SK-N-SH treated with all-trans-retinoic acid at 6 μM for 48 hours (cell line): ENCODE measurements around the gene PTPRN2.

Experiments
- ATAC-seq: fragments of 200-7000 bp; cut with Tn5 transposase; 3 replicates; pipeline ENCODE4 v1.9.1; 2020; ENCODE audit warnings: mild to moderate bottlenecking, moderate library complexity
- BACH2 ChIP-seq: fragments of 250-450 bp; sonication (Bioruptor Pico); IDR thresholded peaks from 2 replicates; pipeline ENCODE4 v1.9.0; 2021; ENCODE audit warnings: mild to moderate bottlenecking, borderline replicate concordance
- CSDC2 ChIP-seq: fragments of 250-450 bp; sonication (Bioruptor Pico); IDR thresholded peaks from 2 replicates; pipeline ENCODE4 v1.5.0; 2020; ENCODE audit warnings: mild to moderate bottlenecking, moderate library complexity
- ESRRG ChIP-seq: fragments of 250-450 bp; sonication (Bioruptor Pico); IDR thresholded peaks from 2 replicates; pipeline ENCODE4 v1.6.1; 2021; ENCODE audit warnings: mild to moderate bottlenecking
- OSR1 ChIP-seq: fragments of 250-450 bp; sonication (Bioruptor Pico); IDR thresholded peaks from 2 replicates; pipeline ENCODE4 v1.8.0; 2022; ENCODE audit warnings: moderate library complexity, mild to moderate bottlenecking, inconsistent platforms
- PPARA ChIP-seq: fragments of 250-450 bp; sonication (Bioruptor Pico); IDR thresholded peaks from 2 replicates; pipeline ENCODE4 v1.5.0; 2020; ENCODE audit warnings: mild to moderate bottlenecking, borderline replicate concordance
- RARB ChIP-seq: fragments of 250-450 bp; sonication (Bioruptor Pico); IDR thresholded peaks from 2 replicates; pipeline ENCODE4 v1.8.0; 2021; ENCODE audit warnings: mild to moderate bottlenecking, moderate library complexity
- TCF4 ChIP-seq: fragments of 250-450 bp; sonication (Bioruptor Pico); IDR thresholded peaks from 2 replicates; pipeline ENCODE4 v1.8.0; 2021; ENCODE audit warnings: mild to moderate bottlenecking, moderate library complexity, borderline replicate concordance
- ZC3H10 ChIP-seq: fragments of 250-450 bp; sonication (Bioruptor Pico); IDR thresholded peaks from 2 replicates; pipeline ENCODE4 v1.5.1; 2021; ENCODE audit warnings: mild to moderate bottlenecking, moderate library complexity
- ZFP3 ChIP-seq: fragments of 250-450 bp; sonication (Bioruptor Pico); IDR thresholded peaks from 2 replicates; pipeline ENCODE4 v1.5.0; 2020; ENCODE audit warnings: mild to moderate bottlenecking, moderate library complexity
- ZFP30 ChIP-seq: fragments of 450-650 bp; formaldehyde crosslinking; IDR thresholded peaks from 2 replicates; pipeline ENCODE4 v1.5.0; 2022; ENCODE audit warnings: mild to moderate bottlenecking, moderate library complexity
- ZNF565 ChIP-seq: fragments of 450-650 bp; formaldehyde crosslinking; conservative IDR thresholded peaks from 2 replicates; pipeline ENCODE4 v1.5.0; 2020; ENCODE audit warnings: low read depth, mild to moderate bottlenecking, moderate library complexity
- ZNF70 ChIP-seq: fragments of 450-650 bp; formaldehyde crosslinking; IDR thresholded peaks from 2 replicates; pipeline ENCODE4 v1.5.0; 2020; ENCODE audit warnings: mild to moderate bottlenecking, moderate library complexity
- ZNF8 ChIP-seq: fragments of 450-650 bp; formaldehyde crosslinking; IDR thresholded peaks from 2 replicates; pipeline ENCODE4 v1.5.0; 2020; ENCODE audit warnings: mild to moderate bottlenecking, moderate library complexity
- TF ChIP-seq, protein P1 (sequence below): fragments of 250-450 bp; sonication (Bioruptor Pico); IDR thresholded peaks from 2 replicates; pipeline ENCODE4 v1.5.1; 2020; ENCODE audit warnings: low read depth, mild to moderate bottlenecking, moderate library complexity
- TF ChIP-seq, protein P2 (sequence below): fragments of 250-450 bp; sonication (Bioruptor Pico); IDR thresholded peaks from 2 replicates; pipeline ENCODE4 v1.5.0; 2020; ENCODE audit warnings: mild to moderate bottlenecking, moderate library complexity
- TF ChIP-seq, protein P3 (sequence below): fragments of 250-450 bp; sonication (Bioruptor Pico); IDR thresholded peaks from 2 replicates; pipeline ENCODE4 v1.8.0; 2020; ENCODE audit warnings: mild to moderate bottlenecking, moderate library complexity, borderline replicate concordance
- TF ChIP-seq, protein P4 (sequence below): fragments of 250-450 bp; sonication (Bioruptor Pico); IDR thresholded peaks from 2 replicates; pipeline ENCODE4 v1.5.1; 2021; ENCODE audit warnings: mild to moderate bottlenecking, moderate library complexity
- TF ChIP-seq, protein P5 (sequence below): fragments of 250-450 bp; sonication (Bioruptor Pico); IDR thresholded peaks from 2 replicates; pipeline ENCODE4 v1.8.0; 2021; ENCODE audit warnings: low read depth, mild to moderate bottlenecking, moderate library complexity, borderline replicate concordance

PTPRN2 gene

DNA sequence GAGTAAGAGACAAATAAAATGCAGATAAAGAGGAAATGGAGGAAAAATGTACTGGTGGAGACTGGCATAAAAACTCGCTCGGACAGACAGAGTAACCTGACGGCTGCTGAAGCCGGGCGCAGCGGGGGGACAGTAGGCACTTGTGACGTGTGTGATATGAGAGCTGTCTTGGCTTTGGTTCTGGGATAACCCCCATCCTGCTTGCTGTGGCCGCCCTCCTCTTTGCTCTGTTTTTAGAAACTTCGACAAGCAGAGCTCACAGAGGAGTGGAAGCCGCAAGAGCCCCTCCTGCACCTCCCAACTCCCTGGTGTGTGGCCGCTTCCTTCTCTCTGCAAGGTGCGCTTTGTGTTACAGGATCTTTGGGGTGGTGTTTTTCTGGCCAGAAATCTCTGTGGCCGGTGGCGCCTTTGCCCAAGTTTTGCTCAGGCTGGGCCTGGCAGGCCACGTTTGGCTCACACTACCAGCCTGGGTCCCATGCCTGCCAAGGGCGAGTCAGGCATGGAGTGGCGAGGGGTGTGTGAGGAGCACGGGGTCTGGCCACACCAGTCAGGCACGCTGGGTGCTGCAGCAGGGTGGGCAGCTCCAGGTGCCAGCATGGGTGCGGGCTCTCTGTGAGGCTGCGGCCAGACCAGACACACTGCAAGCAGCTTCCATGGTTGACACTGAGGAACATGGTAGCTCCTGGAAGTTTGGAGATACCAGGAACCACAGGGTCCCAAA lies 982.8 kb downstream of the PTPRN2 start:
- no peak for ATAC-seq

DNA sequence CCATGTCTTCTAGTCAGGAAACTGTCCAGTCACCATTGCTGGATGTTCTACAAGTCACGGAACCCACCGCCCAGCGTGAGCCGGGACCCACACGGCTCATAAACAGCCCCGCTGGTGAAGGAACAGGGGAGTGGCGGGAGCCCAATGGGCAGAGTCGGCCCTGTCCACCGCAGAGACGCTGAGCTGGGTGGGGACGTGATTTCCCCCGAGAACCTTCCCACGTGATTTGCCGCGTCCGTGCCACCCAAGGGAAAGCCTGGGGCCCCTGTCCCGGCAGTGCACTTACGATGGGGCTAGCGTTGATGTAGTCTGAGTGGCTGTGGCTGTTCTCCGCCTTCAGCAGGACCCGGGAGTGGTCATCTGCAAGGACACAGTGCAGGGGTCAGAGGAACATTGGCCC lies 983.9 kb downstream of the PTPRN2 start:
- TF ChIP-seq OSR1: no peak
- no peak for TF ChIP-seq ZNF565 (CRISPR knock-in tag)
- TF ChIP-seq ZFP3 (CRISPR knock-in tag): no peak
- TF ChIP-seq, protein P1, sequence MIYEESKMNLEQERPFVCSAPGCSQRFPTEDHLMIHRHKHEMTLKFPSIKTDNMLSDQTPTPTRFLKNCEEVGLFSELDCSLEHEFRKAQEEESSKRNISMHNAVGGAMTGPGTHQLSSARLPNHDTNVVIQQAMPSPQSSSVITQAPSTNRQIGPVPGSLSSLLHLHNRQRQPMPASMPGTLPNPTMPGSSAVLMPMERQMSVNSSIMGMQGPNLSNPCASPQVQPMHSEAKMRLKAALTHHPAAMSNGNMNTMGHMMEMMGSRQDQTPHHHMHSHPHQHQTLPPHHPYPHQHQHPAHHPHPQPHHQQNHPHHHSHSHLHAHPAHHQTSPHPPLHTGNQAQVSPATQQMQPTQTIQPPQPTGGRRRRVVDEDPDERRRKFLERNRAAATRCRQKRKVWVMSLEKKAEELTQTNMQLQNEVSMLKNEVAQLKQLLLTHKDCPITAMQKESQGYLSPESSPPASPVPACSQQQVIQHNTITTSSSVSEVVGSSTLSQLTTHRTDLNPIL (CRISPR knock-in tag): no peak
- no peak for TF ChIP-seq CSDC2 (CRISPR knock-in tag)
- no peak for TF ChIP-seq BACH2
- no peak for TF ChIP-seq TCF4 (CRISPR knock-in tag)
- TF ChIP-seq, protein P2, sequence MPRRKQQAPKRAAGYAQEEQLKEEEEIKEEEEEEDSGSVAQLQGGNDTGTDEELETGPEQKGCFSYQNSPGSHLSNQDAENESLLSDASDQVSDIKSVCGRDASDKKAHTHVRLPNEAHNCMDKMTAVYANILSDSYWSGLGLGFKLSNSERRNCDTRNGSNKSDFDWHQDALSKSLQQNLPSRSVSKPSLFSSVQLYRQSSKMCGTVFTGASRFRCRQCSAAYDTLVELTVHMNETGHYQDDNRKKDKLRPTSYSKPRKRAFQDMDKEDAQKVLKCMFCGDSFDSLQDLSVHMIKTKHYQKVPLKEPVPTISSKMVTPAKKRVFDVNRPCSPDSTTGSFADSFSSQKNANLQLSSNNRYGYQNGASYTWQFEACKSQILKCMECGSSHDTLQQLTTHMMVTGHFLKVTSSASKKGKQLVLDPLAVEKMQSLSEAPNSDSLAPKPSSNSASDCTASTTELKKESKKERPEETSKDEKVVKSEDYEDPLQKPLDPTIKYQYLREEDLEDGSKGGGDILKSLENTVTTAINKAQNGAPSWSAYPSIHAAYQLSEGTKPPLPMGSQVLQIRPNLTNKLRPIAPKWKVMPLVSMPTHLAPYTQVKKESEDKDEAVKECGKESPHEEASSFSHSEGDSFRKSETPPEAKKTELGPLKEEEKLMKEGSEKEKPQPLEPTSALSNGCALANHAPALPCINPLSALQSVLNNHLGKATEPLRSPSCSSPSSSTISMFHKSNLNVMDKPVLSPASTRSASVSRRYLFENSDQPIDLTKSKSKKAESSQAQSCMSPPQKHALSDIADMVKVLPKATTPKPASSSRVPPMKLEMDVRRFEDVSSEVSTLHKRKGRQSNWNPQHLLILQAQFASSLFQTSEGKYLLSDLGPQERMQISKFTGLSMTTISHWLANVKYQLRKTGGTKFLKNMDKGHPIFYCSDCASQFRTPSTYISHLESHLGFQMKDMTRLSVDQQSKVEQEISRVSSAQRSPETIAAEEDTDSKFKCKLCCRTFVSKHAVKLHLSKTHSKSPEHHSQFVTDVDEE (CRISPR knock-in tag): no peak
- TF ChIP-seq ZC3H10 (CRISPR knock-in tag): no peak
- TF ChIP-seq RARB (CRISPR knock-in tag): no peak
- TF ChIP-seq, all 23 proteins: peak for 0
- no peak for ATAC-seq

More for the DNA sequence above, 982.8 kb downstream of the PTPRN2 start:
- TF ChIP-seq BACH2: no peak
- TF ChIP-seq CSDC2 (CRISPR knock-in tag): no peak
- TF ChIP-seq, protein P1 (CRISPR knock-in tag): no peak
- TF ChIP-seq ZNF8 (CRISPR knock-in tag): no peak
- no peak for TF ChIP-seq RARB (CRISPR knock-in tag)
- no peak for TF ChIP-seq PPARA (CRISPR knock-in tag)
- TF ChIP-seq ZFP30: no peak

DNA sequence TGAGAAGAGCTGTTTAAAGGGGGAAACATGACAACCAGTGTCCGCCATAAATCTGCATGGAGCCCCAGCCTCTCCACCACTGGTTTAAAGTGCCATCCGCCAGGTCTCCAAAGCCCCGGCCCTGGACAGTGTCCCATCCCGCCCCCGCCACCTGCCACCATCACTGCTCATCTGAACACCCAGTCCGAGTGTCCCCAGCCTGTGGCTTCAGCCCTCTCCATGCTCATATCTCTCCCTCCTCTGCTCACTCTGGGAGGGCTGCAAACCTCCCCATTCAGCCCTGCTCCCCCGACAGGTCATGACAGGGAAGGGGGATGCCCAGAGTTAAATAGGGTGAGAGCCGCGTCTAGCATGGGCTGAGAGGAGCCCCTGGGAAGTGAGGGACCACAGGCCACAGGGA lies 984.6 kb downstream of the PTPRN2 start:
- ATAC-seq: no peak
- TF ChIP-seq ZNF70 (CRISPR knock-in tag) (no peak), ZFP30 (no peak), PPARA (CRISPR knock-in tag) (no peak), ZNF565 (CRISPR knock-in tag) (no peak)
- TF ChIP-seq, protein P2 (CRISPR knock-in tag): no peak
- TF ChIP-seq, all 23 proteins: peak for 0

DNA sequence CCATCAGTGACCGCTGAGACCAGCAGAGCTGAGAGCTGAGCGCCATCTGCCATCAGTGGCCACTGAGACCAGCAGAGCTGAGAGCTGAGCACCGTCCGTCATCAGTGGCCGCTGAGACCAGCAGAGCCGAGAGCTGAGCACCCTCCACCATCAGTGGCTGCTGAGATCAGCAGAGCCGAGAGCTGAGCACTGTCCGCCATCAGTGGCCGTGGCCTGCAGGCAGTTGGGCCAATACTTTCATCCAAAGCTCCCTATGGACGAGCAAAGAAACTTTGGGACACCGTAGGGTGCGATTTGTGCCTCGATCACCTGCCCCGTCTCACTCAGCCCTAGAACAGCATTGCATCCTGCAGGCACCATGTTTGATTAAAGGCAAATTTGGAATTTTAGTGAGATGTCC lies 985.0 kb downstream of the PTPRN2 start:
- TF ChIP-seq ZNF565 (CRISPR knock-in tag) (no peak), PPARA (CRISPR knock-in tag) (no peak), CSDC2 (CRISPR knock-in tag) (no peak), ZFP30 (no peak), ESRRG (CRISPR knock-in tag) (no peak)
- ATAC-seq: no peak

DNA sequence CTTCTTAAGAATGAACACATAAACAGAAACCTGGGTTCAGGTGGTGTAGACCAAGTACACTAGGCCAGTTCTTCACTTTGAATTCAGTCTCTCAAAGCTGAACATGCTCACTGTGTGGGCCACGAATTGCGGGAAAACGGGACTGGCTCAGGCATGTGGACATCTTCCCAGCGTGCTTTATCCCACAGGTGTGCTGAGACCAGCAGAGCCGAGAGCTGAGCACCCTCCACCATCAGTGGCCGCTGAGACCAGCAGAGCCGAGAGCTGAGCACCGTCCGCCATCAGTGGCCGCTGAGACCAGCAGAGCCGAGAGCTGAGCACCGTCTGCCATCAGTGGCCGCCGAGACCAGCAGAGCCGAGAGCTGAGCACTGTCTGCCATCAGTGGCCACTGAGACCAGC lies 985.5 kb downstream of the PTPRN2 start:
- no peak for ATAC-seq

More for the DNA sequence above, 985.5 kb downstream of the PTPRN2 start:
- TF ChIP-seq ZFP30 (no peak), ZNF70 (CRISPR knock-in tag) (no peak), TCF4 (CRISPR knock-in tag) (no peak), CSDC2 (CRISPR knock-in tag) (no peak), ESRRG (CRISPR knock-in tag) (no peak), PPARA (CRISPR knock-in tag) (no peak), OSR1 (no peak)
- TF ChIP-seq, protein P3, sequence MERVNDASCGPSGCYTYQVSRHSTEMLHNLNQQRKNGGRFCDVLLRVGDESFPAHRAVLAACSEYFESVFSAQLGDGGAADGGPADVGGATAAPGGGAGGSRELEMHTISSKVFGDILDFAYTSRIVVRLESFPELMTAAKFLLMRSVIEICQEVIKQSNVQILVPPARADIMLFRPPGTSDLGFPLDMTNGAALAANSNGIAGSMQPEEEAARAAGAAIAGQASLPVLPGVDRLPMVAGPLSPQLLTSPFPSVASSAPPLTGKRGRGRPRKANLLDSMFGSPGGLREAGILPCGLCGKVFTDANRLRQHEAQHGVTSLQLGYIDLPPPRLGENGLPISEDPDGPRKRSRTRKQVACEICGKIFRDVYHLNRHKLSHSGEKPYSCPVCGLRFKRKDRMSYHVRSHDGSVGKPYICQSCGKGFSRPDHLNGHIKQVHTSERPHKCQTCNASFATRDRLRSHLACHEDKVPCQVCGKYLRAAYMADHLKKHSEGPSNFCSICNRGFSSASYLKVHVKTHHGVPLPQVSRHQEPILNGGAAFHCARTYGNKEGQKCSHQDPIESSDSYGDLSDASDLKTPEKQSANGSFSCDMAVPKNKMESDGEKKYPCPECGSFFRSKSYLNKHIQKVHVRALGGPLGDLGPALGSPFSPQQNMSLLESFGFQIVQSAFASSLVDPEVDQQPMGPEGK (CRISPR knock-in tag): no peak
- TF ChIP-seq, protein P4, sequence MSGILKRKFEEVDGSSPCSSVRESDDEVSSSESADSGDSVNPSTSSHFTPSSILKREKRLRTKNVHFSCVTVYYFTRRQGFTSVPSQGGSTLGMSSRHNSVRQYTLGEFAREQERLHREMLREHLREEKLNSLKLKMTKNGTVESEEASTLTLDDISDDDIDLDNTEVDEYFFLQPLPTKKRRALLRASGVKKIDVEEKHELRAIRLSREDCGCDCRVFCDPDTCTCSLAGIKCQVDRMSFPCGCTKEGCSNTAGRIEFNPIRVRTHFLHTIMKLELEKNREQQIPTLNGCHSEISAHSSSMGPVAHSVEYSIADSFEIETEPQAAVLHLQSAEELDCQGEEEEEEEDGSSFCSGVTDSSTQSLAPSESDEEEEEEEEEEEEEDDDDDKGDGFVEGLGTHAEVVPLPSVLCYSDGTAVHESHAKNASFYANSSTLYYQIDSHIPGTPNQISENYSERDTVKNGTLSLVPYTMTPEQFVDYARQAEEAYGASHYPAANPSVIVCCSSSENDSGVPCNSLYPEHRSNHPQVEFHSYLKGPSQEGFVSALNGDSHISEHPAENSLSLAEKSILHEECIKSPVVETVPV (CRISPR knock-in tag): no peak
- TF ChIP-seq, protein P5, sequence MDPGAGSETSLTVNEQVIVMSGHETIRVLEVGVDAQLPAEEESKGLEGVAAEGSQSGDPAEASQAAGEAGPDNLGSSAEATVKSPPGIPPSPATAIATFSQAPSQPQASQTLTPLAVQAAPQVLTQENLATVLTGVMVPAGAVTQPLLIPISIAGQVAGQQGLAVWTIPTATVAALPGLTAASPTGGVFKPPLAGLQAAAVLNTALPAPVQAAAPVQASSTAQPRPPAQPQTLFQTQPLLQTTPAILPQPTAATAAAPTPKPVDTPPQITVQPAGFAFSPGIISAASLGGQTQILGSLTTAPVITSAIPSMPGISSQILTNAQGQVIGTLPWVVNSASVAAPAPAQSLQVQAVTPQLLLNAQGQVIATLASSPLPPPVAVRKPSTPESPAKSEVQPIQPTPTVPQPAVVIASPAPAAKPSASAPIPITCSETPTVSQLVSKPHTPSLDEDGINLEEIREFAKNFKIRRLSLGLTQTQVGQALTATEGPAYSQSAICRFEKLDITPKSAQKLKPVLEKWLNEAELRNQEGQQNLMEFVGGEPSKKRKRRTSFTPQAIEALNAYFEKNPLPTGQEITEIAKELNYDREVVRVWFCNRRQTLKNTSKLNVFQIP (CRISPR knock-in tag): no peak
